Endothelial cell of umbilical vein (primary cell): ENCODE data around the gene DLK1. TPM values are rescaled to one million over a fixed set of nuclear protein-coding genes. Genes with fewer than 3 reads are reported as not detected.

Source experiments
- BruUV-seq: library from RNA; stranded (reverse); fragments of 400-500 nt; replicated peaks from 2 replicates; lab custom pipeline; 2021; lab: Mats Ljungman, UMichigan
- CTCF ChIA-PET: fragments of 300-600, 350-600 bp; sonication (Branson Sonifier 250); formaldehyde crosslinking; loops from one replicate; lab custom pipeline; 2021; ENCODE audit warnings: antibody characterized with exemption, inconsistent platforms; lab: Charles Lee
- POLR2A ChIA-PET: fragments of 300-600, 350-600 bp; sonication (Branson Sonifier 250); formaldehyde crosslinking; loops from one replicate; lab custom pipeline; 2021; ENCODE audit warnings: antibody characterized with exemption, inconsistent platforms; lab: Charles Lee
- DNase-seq: peaks from one replicate; pipeline ENCODE4 v3.0.0-alpha.2; 2011; ENCODE audit warnings: low read depth, low spot score
- FAIRE-seq: peaks from 2 replicates; lab custom pipeline; 2011; peaks lifted over from hg19 to GRCh38; lab: Jason Lieb, UNC
- H2AFZ ChIP-seq: 2 replicates; pipeline ENCODE4 v1.6.0; 2012; ENCODE audit warnings: low read depth, low read length, control low read depth, inconsistent platforms
- H3K27ac ChIP-seq: 2 replicates; pipeline ENCODE4 v1.5.1; 2011; ENCODE audit warnings: low read depth, mild to moderate bottlenecking, control low read depth, low read length, moderate library complexity; ENCODE audit not compliant: insufficient read depth
- H3K27me3 ChIP-seq, 2 experiments: 2 replicates each; pipeline versions ENCODE4 v1.6.0 to v1.6.1; 2011; ENCODE audit warnings: low read length in 2 of 2, mixed read lengths in 1 of 2; ENCODE audit not compliant: control insufficient read depth in 2 of 2, insufficient read depth in 2 of 2
- H3K36me3 ChIP-seq, 2 experiments: 2 replicates in 1 of 2; 3 replicates in 1 of 2; pipeline ENCODE4 v1.5.1; 2011; ENCODE audit warnings: low read length in 2 of 2, mild to moderate bottlenecking in 1 of 2, moderate library complexity in 1 of 2; ENCODE audit not compliant: control insufficient read depth in 2 of 2, insufficient read depth in 2 of 2; ENCODE audit errors: extremely low read depth in 1 of 2
- H3K4me1 ChIP-seq: 3 replicates; pipeline ENCODE4 v1.5.1; 2011; ENCODE audit warnings: mild to moderate bottlenecking, low read length; ENCODE audit not compliant: control insufficient read depth, insufficient read depth; ENCODE audit errors: extremely low read depth
- H3K4me2 ChIP-seq: 2 replicates; pipeline ENCODE4 v1.6.1; 2011; ENCODE audit warnings: low read length, control low read depth, mixed read lengths; ENCODE audit not compliant: insufficient read depth
- H3K4me3 ChIP-seq, 3 experiments: fragments of 200-600 bp in 1 of 3; sonication (generic), shearing (Covaris generic) in 1 of 3; replicated peaks in 1 of 3; 2 replicates each; pipeline ENCODE4 v1.5.1; 2011 to 2016; ENCODE audit warnings: control low read depth in 3 of 3, low read length in 3 of 3, mild to moderate bottlenecking in 2 of 3, inconsistent platforms in 1 of 3, low read depth in 1 of 3, moderate library complexity in 1 of 3; ENCODE audit not compliant: insufficient read depth in 1 of 3
- H3K79me2 ChIP-seq: 2 replicates; pipeline ENCODE4 v1.6.0; 2012; ENCODE audit warnings: low read length, inconsistent platforms; ENCODE audit not compliant: control insufficient read depth, insufficient read depth
- H3K9ac ChIP-seq: replicated peaks from 2 replicates; pipeline ENCODE3; 2011; ENCODE audit warnings: low read length, control low read depth; ENCODE audit not compliant: insufficient read depth; ENCODE audit errors: extremely low read depth
- H3K9me1 ChIP-seq: replicated peaks from 3 replicates; pipeline ENCODE4 v1.6.0; 2011; ENCODE audit warnings: mild to moderate bottlenecking, low read length; ENCODE audit not compliant: control insufficient read depth, insufficient read depth; ENCODE audit errors: extremely low read depth
- H3K9me3 ChIP-seq: replicated peaks from 2 replicates; pipeline ENCODE4 v1.5.1; 2012; ENCODE audit warnings: low read length, inconsistent platforms; ENCODE audit not compliant: control insufficient read depth, insufficient read depth
- H4K20me1 ChIP-seq: replicated peaks from 2 replicates; pipeline ENCODE3; 2011; ENCODE audit warnings: mild to moderate bottlenecking, low read length; ENCODE audit not compliant: control insufficient read depth, insufficient read depth; ENCODE audit errors: extremely low read depth
- EZH2 ChIP-seq: IDR thresholded peaks from 2 replicates; pipeline ENCODE4 v1.6.1; 2012; ENCODE audit warnings: borderline replicate concordance, low read depth, mild to moderate bottlenecking, moderate library complexity, low read length, inconsistent platforms; ENCODE audit not compliant: severe bottlenecking
- FOS ChIP-seq: IDR thresholded peaks from 2 replicates; pipeline ENCODE4 v1.6.1; 2011; ENCODE audit warnings: mild to moderate bottlenecking, low read length, moderate library complexity, borderline replicate concordance; ENCODE audit not compliant: insufficient read depth
- GATA2 ChIP-seq: IDR thresholded peaks from 2 replicates; pipeline ENCODE4 v1.7.0; 2011; ENCODE audit warnings: low read depth, mild to moderate bottlenecking, moderate library complexity, mixed read lengths, low read length; ENCODE audit not compliant: insufficient read length, insufficient read depth
- JUN ChIP-seq: IDR thresholded peaks from 2 replicates; pipeline ENCODE4 v1.6.1; 2011; ENCODE audit warnings: borderline replicate concordance, low read depth; ENCODE audit not compliant: insufficient read length, insufficient read depth
- MYC ChIP-seq: IDR thresholded peaks from one replicate; pipeline ENCODE4 v1.6.1; 2011; ENCODE audit warnings: mild to moderate bottlenecking, low read depth, low read length
- POLR2A ChIP-seq: IDR thresholded peaks from 2 replicates; pipeline ENCODE4 v1.6.1; 2012; ENCODE audit warnings: low read depth, mild to moderate bottlenecking, control low read depth, low read length
- POLR2AphosphoS5 ChIP-seq: IDR thresholded peaks from 2 replicates; pipeline ENCODE4 v1.6.1; 2012; ENCODE audit warnings: low read depth, mild to moderate bottlenecking, control low read depth, low read length, moderate library complexity; ENCODE audit not compliant: insufficient read depth
- dilution Hi-C: fragments of 300-500 bp; cut with MboI; formaldehyde crosslinking; loops from one replicate; pipeline ENCODE4 v1.15.0; 2019; ENCODE audit warnings: low sequenced_read_pairs; ENCODE audit not compliant: extremely low pct_ligation_motif_present
- intact Hi-C: fragments of 100-400 bp; cut with micrococcal nuclease; formaldehyde crosslinking; loops from one replicate; pipeline ENCODE4 v1.10.0; 2022
- polyA plus RNA-seq, 4 experiments: library from polyadenylated mRNA; depleted of rRNA in 3 of 4; stranded (reverse) in 3 of 4; unstranded in 1 of 4; fragments of >200 nt; gene quantifications; 2 replicates each; pipeline versions ENCODE4 v1.2.1 to v1.2.3, GENCODE V29; 2011 to 2012; ENCODE audit warnings: missing spikeins in 1 of 4
- total RNA-seq: library from RNA; stranded (reverse); gene quantifications from 2 replicates; pipeline ENCODE4 v1.2.3, GENCODE V29; 2021
- TF ChIP-seq, protein P1 (sequence below): IDR thresholded peaks from 2 replicates; pipeline ENCODE4 v1.6.1; 2011; ENCODE audit not compliant: insufficient read depth, insufficient read length
- TF ChIP-seq, protein P2 (sequence below), 2 donors: IDR thresholded peaks; 1 replicate in 1 of 2; 2 replicates in 1 of 2; pipeline ENCODE4 v1.5.1; 2011; ENCODE audit warnings: low read length in 2 of 2, mild to moderate bottlenecking in 2 of 2, moderate library complexity in 2 of 2, control low read depth in 1 of 2, inconsistent platforms in 1 of 2, low read depth in 1 of 2; ENCODE audit not compliant: insufficient read depth in 1 of 2; ENCODE audit errors: extremely low read depth in 1 of 2

DLK1 gene
- total and polyA plus RNA-seq, 2 donors (not counting 3 experiments of a cell fraction or from before 2014, with no cell fraction given): not detected

DNA sequence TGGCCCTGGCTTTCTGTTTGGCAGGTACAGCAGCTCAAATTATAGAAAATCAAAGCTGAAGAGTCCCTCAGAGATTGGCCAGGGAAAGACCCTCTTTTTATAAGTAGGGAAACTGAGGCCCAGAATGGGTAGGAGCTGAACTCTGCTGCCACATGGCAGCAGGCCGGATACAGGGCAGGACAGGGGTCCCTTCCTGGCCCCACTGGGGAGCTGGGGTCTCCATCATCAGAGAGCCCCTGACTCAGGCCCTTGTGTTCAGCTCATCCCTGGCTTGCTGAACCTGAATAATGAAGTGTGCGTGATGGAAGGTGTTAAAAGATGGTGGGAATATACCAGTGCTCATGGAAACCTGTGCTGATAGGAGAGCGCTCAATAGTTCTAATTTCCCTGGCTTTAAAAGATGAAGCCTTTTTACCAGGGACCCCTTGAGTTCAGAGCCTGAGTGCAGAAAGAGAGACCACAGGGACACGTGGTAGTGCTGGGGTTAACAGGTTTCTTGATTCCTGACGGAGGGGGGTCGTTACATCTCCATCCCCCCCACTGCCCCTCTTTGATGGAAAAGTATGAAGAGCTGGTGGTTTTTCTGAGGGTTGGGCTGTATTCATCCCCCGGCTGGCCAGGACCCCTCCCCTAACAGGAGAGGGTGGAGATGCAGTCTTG lies 4.4 kb downstream of the DLK1 start:
- no peak overlapping the region for H3K9ac ChIP-seq
- H3K27ac ChIP-seq: no peak overlapping the region
- H3K4me3 ChIP-seq: no peak overlapping the region
- dilution Hi-C loops: no loop called here
- POLR2A ChIA-PET: no interaction called here
- no peaks in the 10 kb centered on the region for H3K36me3 ChIP-seq
- no peak overlapping the region for H3K4me2 ChIP-seq
- FAIRE-seq (no peak), DNase-seq (no peak)
- H4K20me1 ChIP-seq: no peaks in the 10 kb centered on the region
- no peaks in the 10 kb centered on the region for H3K79me2 ChIP-seq
- no peaks in the 10 kb centered on the region for H3K9me1 ChIP-seq
- BruUV-seq: no TSS peak
- no peaks in the 10 kb centered on the region for H3K4me1 ChIP-seq
- H3K9me3 ChIP-seq: no peaks in the 10 kb centered on the region
- CTCF ChIA-PET: interaction anchor here (0.9 to 1.4 kb wide), 4 partner anchors 9 to 15 kb away, joined by 3 to 5 read pairs (median 4); no protein-coding TSS in a partner anchor
- peaks cover 31% of the 10 kb centered on the region in 2 experiments for H3K27me3 ChIP-seq
- intact Hi-C loops: no loop called here
- no peak overlapping the region for H2AFZ ChIP-seq
- TF ChIP-seq JUN (no peak), POLR2A (no peak), MYC (no peak), GATA2 (no peak), FOS (no peak), POLR2AphosphoS5 (no peak), EZH2 (no peak)
- TF ChIP-seq, protein P1, sequence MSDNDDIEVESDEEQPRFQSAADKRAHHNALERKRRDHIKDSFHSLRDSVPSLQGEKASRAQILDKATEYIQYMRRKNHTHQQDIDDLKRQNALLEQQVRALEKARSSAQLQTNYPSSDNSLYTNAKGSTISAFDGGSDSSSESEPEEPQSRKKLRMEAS: no peak
- TF ChIP-seq, protein P2, sequence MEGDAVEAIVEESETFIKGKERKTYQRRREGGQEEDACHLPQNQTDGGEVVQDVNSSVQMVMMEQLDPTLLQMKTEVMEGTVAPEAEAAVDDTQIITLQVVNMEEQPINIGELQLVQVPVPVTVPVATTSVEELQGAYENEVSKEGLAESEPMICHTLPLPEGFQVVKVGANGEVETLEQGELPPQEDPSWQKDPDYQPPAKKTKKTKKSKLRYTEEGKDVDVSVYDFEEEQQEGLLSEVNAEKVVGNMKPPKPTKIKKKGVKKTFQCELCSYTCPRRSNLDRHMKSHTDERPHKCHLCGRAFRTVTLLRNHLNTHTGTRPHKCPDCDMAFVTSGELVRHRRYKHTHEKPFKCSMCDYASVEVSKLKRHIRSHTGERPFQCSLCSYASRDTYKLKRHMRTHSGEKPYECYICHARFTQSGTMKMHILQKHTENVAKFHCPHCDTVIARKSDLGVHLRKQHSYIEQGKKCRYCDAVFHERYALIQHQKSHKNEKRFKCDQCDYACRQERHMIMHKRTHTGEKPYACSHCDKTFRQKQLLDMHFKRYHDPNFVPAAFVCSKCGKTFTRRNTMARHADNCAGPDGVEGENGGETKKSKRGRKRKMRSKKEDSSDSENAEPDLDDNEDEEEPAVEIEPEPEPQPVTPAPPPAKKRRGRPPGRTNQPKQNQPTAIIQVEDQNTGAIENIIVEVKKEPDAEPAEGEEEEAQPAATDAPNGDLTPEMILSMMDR (IDR thresholded peaks at IDR 0.05; ENCODE audit: extremely low read depth in 1 of 2, insufficient read depth in 1 of 2, low read depth in 1 of 2, low read length in 2 of 2): no peak
